H1 (cell line): ENCODE measurements around the gene CASR. TPM values are rescaled to one million over a fixed set of nuclear protein-coding genes. Genes with fewer than 3 reads are reported as not detected.

Source experiments
- CTCF ChIA-PET: fragments of 300-600 bp; sonication (Branson Sonifier 250); formaldehyde crosslinking; loops from one replicate; lab custom pipeline; 2021; ENCODE audit not compliant: partially characterized antibody; lab: Charles Lee
- POLR2A ChIA-PET: fragments of 300-600 bp; sonication (Branson Sonifier 250); formaldehyde crosslinking; loops from one replicate; lab custom pipeline; 2021; ENCODE audit warnings: inconsistent platforms; ENCODE audit not compliant: partially characterized antibody; lab: Charles Lee
- DNase-seq, 2 experiments: peaks; one replicate each; pipeline versions ENCODE4 v3.0.0 to v3.0.0-alpha.2; 2010 to 2022; ENCODE audit warnings: low spot score in 2 of 2, low read depth in 1 of 2, mixed read lengths in 1 of 2
- FAIRE-seq: peaks from 2 replicates; lab custom pipeline; 2011; peaks lifted over from hg19 to GRCh38; lab: Jason Lieb, UNC
- H2AFZ ChIP-seq: 2 replicates; pipeline ENCODE4 v1.8.1; 2012; ENCODE audit warnings: low read length, inconsistent platforms
- H2AK5ac ChIP-seq: 2 replicates; pipeline ENCODE4 v1.6.1; 2013; ENCODE audit warnings: low read depth, low read length
- H2BK120ac ChIP-seq: replicated peaks from 2 replicates; pipeline ENCODE3; 2013; ENCODE audit warnings: low read depth, low read length, inconsistent platforms
- H2BK12ac ChIP-seq: 2 replicates; pipeline ENCODE4 v1.6.1; 2013; ENCODE audit warnings: low read depth, low read length
- H2BK15ac ChIP-seq: 2 replicates; pipeline ENCODE4 v1.6.1; 2013; ENCODE audit warnings: low read length
- H2BK20ac ChIP-seq: 2 replicates; pipeline ENCODE4 v1.6.1; 2013; ENCODE audit warnings: low read length
- H2BK5ac ChIP-seq: 2 replicates; pipeline ENCODE4 v1.6.1; 2013; ENCODE audit warnings: low read depth, low read length
- H3K14ac ChIP-seq: 2 replicates; pipeline ENCODE4 v1.6.1; 2013; ENCODE audit warnings: inconsistent platforms; ENCODE audit not compliant: insufficient read length
- H3K18ac ChIP-seq: 2 replicates; pipeline ENCODE4 v1.6.1; 2013; ENCODE audit warnings: low read length; ENCODE audit errors: extremely low read depth
- H3K23ac ChIP-seq: 2 replicates; pipeline ENCODE4 v1.6.1; 2013; ENCODE audit warnings: inconsistent platforms; ENCODE audit not compliant: insufficient read length
- H3K23me2 ChIP-seq: 2 replicates; pipeline ENCODE4 v1.6.1; 2013; ENCODE audit warnings: low read depth, low read length
- H3K27ac ChIP-seq: 2 replicates; pipeline ENCODE4 v1.6.1; 2011; ENCODE audit warnings: low read depth, low read length, inconsistent platforms
- H3K27me3 ChIP-seq, 4 experiments: replicated peaks in 1 of 4; 1 replicate in 1 of 4; 2 replicates in 3 of 4; pipeline versions ENCODE4 v1.6.1 to v1.8.1; 2011 to 2013; ENCODE audit warnings: low read length in 3 of 4, mild to moderate bottlenecking in 3 of 4, inconsistent platforms in 2 of 4, mixed read lengths in 2 of 4, moderate library complexity in 1 of 4; ENCODE audit not compliant: control insufficient read depth in 3 of 4, insufficient read depth in 3 of 4; ENCODE audit errors: extremely low read depth in 1 of 4
- H3K36me3 ChIP-seq, 4 experiments: 2 replicates each; pipeline versions ENCODE4 v1.6.1 to v1.8.1; 2011 to 2013; ENCODE audit warnings: mild to moderate bottlenecking in 4 of 4, low read length in 3 of 4, moderate library complexity in 2 of 4, control low read depth in 1 of 4, inconsistent platforms in 1 of 4; ENCODE audit not compliant: insufficient read depth in 4 of 4, control insufficient read depth in 2 of 4
- H3K4ac ChIP-seq: replicated peaks from 2 replicates; pipeline ENCODE3; 2013; ENCODE audit warnings: low read length, low read depth, mixed read lengths, inconsistent platforms; ENCODE audit not compliant: insufficient read length
- H3K4me1 ChIP-seq, 4 experiments: replicated peaks in 1 of 4; 1 replicate in 1 of 4; 2 replicates in 3 of 4; pipeline versions ENCODE4 v1.6.1 to v1.8.1; 2011 to 2013; ENCODE audit warnings: low read length in 3 of 4, inconsistent platforms in 2 of 4, mixed read lengths in 1 of 4; ENCODE audit not compliant: insufficient read depth in 4 of 4, control insufficient read depth in 3 of 4
- H3K4me2 ChIP-seq, 2 experiments: 2 replicates each; pipeline versions ENCODE4 v1.6.1 to v1.8.1; 2011 to 2013; ENCODE audit warnings: low read depth in 2 of 2, low read length in 2 of 2, control low read depth in 1 of 2, inconsistent platforms in 1 of 2, mild to moderate bottlenecking in 1 of 2; ENCODE audit not compliant: insufficient read depth in 1 of 2
- H3K4me3 ChIP-seq, 4 experiments: fragments of 200-600, 300-600 bp in 1 of 4; sonication (generic), shearing (Covaris generic), sonication (Bioruptor Twin) in 1 of 4; 2 replicates each; pipeline versions ENCODE4 v1.5.1 to v1.8.1; 2011 to 2016; ENCODE audit warnings: low read length in 4 of 4, low read depth in 3 of 4, control low read depth in 2 of 4, inconsistent platforms in 2 of 4, mild to moderate bottlenecking in 2 of 4, mixed read lengths in 1 of 4, moderate library complexity in 1 of 4; ENCODE audit not compliant: insufficient read depth in 2 of 4; ENCODE audit errors: extremely low read depth in 1 of 4
- H3K56ac ChIP-seq: replicated peaks from 2 replicates; pipeline ENCODE3; 2013; ENCODE audit warnings: low read depth, mild to moderate bottlenecking, mixed read lengths, low read length, inconsistent platforms; ENCODE audit not compliant: insufficient read length
- H3K79me1 ChIP-seq: 2 replicates; pipeline ENCODE4 v1.6.1; 2013; ENCODE audit warnings: low read depth, low read length, control low read depth
- H3K79me2 ChIP-seq, 2 experiments: 2 replicates each; pipeline versions ENCODE4 v1.6.1 to v1.8.1; 2012 to 2013; ENCODE audit warnings: low read length in 2 of 2, mild to moderate bottlenecking in 2 of 2, inconsistent platforms in 1 of 2; ENCODE audit not compliant: insufficient read depth in 2 of 2, control insufficient read depth in 1 of 2
- H3K9ac ChIP-seq, 4 experiments: replicated peaks in 1 of 4; 1 replicate in 1 of 4; 2 replicates in 3 of 4; pipeline versions ENCODE4 v1.6.1 to v1.8.1; 2011 to 2013; ENCODE audit warnings: low read depth in 3 of 4, low read length in 3 of 4, control low read depth in 2 of 4, mild to moderate bottlenecking in 2 of 4, moderate library complexity in 2 of 4, inconsistent platforms in 1 of 4; ENCODE audit errors: extremely low read depth in 1 of 4
- H3K9me3 ChIP-seq, 2 experiments: 2 replicates each; pipeline versions ENCODE4 v1.6.1 to v1.8.1; 2012 to 2013; ENCODE audit warnings: mild to moderate bottlenecking in 2 of 2, moderate library complexity in 2 of 2, control low read depth in 1 of 2, inconsistent platforms in 1 of 2, low read depth in 1 of 2, low read length in 1 of 2, mixed read lengths in 1 of 2; ENCODE audit not compliant: insufficient read depth in 2 of 2
- H4K20me1 ChIP-seq, 2 experiments: replicated peaks in 1 of 2; 2 replicates each; pipeline versions ENCODE3 to v1.8.1; 2011 to 2013; ENCODE audit warnings: inconsistent platforms in 2 of 2, low read length in 2 of 2, mild to moderate bottlenecking in 1 of 2; ENCODE audit not compliant: insufficient read depth in 2 of 2, control insufficient read depth in 1 of 2
- H4K5ac ChIP-seq: 2 replicates; pipeline ENCODE4 v1.6.1; 2013; ENCODE audit warnings: low read length, low read depth, mixed read lengths, inconsistent platforms; ENCODE audit not compliant: insufficient read length
- H4K8ac ChIP-seq: 2 replicates; pipeline ENCODE4 v1.8.0; 2013; ENCODE audit warnings: mild to moderate bottlenecking, moderate library complexity, low read length, inconsistent platforms; ENCODE audit not compliant: insufficient read depth; ENCODE audit errors: extremely low read depth
- H4K91ac ChIP-seq: replicated peaks from 2 replicates; pipeline ENCODE3; 2013; ENCODE audit warnings: low read length, mixed read lengths, inconsistent platforms; ENCODE audit not compliant: insufficient read length
- CBX5 ChIP-seq: fragments of 300-800, 300-1000 bp; sonication (generic); IDR thresholded peaks from 2 replicates; pipeline ENCODE4 v1.7.1; 2016; ENCODE audit warnings: antibody characterized with exemption, low read length, low read depth
- CTBP2 ChIP-seq: IDR thresholded peaks from 2 replicates; pipeline ENCODE4 v1.7.0; 2011; ENCODE audit warnings: borderline replicate concordance, mild to moderate bottlenecking, moderate library complexity, mixed read lengths, low read length; ENCODE audit not compliant: insufficient read depth, insufficient read length
- EP300 ChIP-seq, 2 experiments: IDR thresholded peaks; 1 replicate in 1 of 2; 2 replicates in 1 of 2; pipeline ENCODE4 v1.6.1; 2011 to 2012; ENCODE audit warnings: low read depth in 2 of 2, low read length in 2 of 2, mild to moderate bottlenecking in 2 of 2, borderline replicate concordance in 1 of 2, inconsistent platforms in 1 of 2, moderate library complexity in 1 of 2
- KDM5A ChIP-seq: fragments of 200-600 bp; IDR thresholded peaks from 2 replicates; pipeline ENCODE4 v1.7.1; 2012; ENCODE audit warnings: mild to moderate bottlenecking, low read length, inconsistent platforms, mixed read lengths
- WGBS, 2 experiments: shearing (Covaris generic) in 1 of 2; methylation state at CpG; one replicate each; pipeline versions ENCODE4 v1.1.6 to v1.1.7; 2013 to 2015; ENCODE audit warnings: low lambda C conversion rate in 2 of 2, mixed read lengths in 2 of 2, inconsistent platforms in 1 of 2, low coverage in 1 of 2, missing lambda C conversion rate in 1 of 2; ENCODE audit not compliant: insufficient replicate concordance in 2 of 2, insufficient coverage in 1 of 2, insufficient read length in 1 of 2; ENCODE audit errors: extremely low coverage in 1 of 2, missing lambda C conversion rate in 1 of 2; 5-methylcytosine and 5-hydroxymethylcytosine counted together
- polyA plus RNA-seq, 7 experiments: library from polyadenylated mRNA; depleted of rRNA in 3 of 7; stranded (reverse) in 5 of 7; unstranded in 2 of 7; fragments of >200 nt in 5 of 7; fragments of 200-250 nt in 2 of 7; gene quantifications; 1 replicate in 5 of 7; 2 replicates in 1 of 7; 4 replicates in 1 of 7; pipeline versions ENCODE4 v1.2.1 to v1.2.3, GENCODE V29; 2011 to 2013; ENCODE audit warnings: missing spikeins in 2 of 7, mixed read lengths in 2 of 7
- total RNA-seq: library from RNA; stranded (reverse); fragmentation: NEBNext Ultra II Directional; extraction: Animal tissue kit (Norgen Biotek cat#: 25700); gene quantifications from 2 replicates; pipeline ENCODE4 v1.2.1, GENCODE V29; 2021

The CASR gene
- total and polyA plus RNA-seq, 2 of the 8 experiments (the other 6 are each of a cell fraction or from before 2014, with no cell fraction given): 0.36 to 0.58 TPM

GRCh38 chr3:122265957-122266356 lies 82.5 kb downstream of the CASR start:
- Histone ChIP-seq H2AFZ (no peak overlapping the region), H2BK15ac (no peak overlapping the region), H3K23ac (no peak overlapping the region), H3K9me3 (no peaks in the 10 kb centered on the region), H2AK5ac (no peak overlapping the region), H3K36me3 (no peaks in the 10 kb centered on the region), H3K18ac (no peak overlapping the region), H2BK120ac (no peak overlapping the region), H2BK5ac (no peak overlapping the region), H3K23me2 (no peaks in the 10 kb centered on the region), H3K4me2 (no peak overlapping the region), H2BK20ac (no peak overlapping the region), H3K4me1 (peaks cover 0 to 2% (median 0%) of the 10 kb centered on the region in 4 experiments; a peak in 1 of 7 replicates), H3K79me1 (no peaks in the 10 kb centered on the region), H3K56ac (no peak overlapping the region), H4K5ac (no peak overlapping the region), H3K79me2 (no peaks in the 10 kb centered on the region), H4K8ac (no peak overlapping the region), H3K4ac (no peak overlapping the region), H3K4me3 (no peak overlapping the region), H4K20me1 (no peaks in the 10 kb centered on the region), H3K14ac (no peak overlapping the region), H2BK12ac (no peak overlapping the region), H3K27ac (no peak overlapping the region), H3K9ac (no peak overlapping the region), H3K27me3 (no peaks in the 10 kb centered on the region), H4K91ac (no peak overlapping the region)
- DNase-seq: no peak
- FAIRE-seq: no peak
- TF ChIP-seq EP300 (IDR thresholded peaks at IDR 0.05; ENCODE audit: borderline replicate concordance in 1 of 2, low read depth in 2 of 2, low read length in 2 of 2): no peak
- TF ChIP-seq CBX5: no peak
- TF ChIP-seq CTBP2: no peak
- TF ChIP-seq KDM5A: no peak
- ChIA-PET POLR2A (no interaction called here), CTCF (interaction anchor here (0.6 to 2.3 kb wide), 4 partner anchors 11 to 164 kb away, joined by 3 to 12 read pairs (median 4); no protein-coding TSS in a partner anchor)
- WGBS, 2 experiments: 85% methylated on average over 3 of the region's 3 CpGs; no CpG with 5 or more reads in 1 of the 2 experiments
